ENCODE measurements around the gene TRIP11.

TRIP11 gene

GRCh38 chr14:91985008-91985407 is 54.9 kb downstream of the TRIP11 start:
- Histone ChIP-seq H3K36me3 (ENCODE audit: insufficient read depth, low read length) (peaks cover 63% of the 10 kb centered on the region), H3K4me2 (ENCODE audit: low read length) (no peak overlapping the region), H3K9ac (ENCODE audit: low read length) (no peak overlapping the region)

DNA sequence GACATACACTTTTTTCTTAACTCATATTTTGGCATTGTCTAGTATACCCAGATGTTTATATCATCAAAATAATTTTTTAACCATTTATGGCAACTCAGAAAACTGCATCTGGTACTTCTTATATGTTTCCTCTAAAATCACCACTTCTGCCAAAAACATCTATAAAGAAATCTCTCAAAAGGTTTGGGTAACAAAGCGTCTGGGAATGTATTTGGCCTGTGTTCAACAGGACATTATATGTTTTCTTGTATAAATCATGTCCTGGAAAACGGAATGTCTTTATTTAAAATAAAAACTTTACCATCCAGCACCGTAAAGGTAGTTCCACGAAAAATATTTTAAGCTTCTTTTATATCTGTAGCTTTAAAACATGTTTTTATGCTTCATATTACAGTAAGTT is 56.3 kb downstream of the TRIP11 start:
- H3K36me3 ChIP-seq (ENCODE audit: insufficient read depth, low read length): peaks cover 62% of the 10 kb centered on the region
- no peaks in the 10 kb centered on the region for H3K79me2 ChIP-seq (ENCODE audit: insufficient read depth, low read length)
- H2AFZ ChIP-seq (ENCODE audit: low read length): no peak overlapping the region
- H3K27ac ChIP-seq (ENCODE audit: low read depth, low read length, poor library complexity, severe bottlenecking): no peak overlapping the region
- no peaks in the 10 kb centered on the region for H3K9me2 ChIP-seq (ENCODE audit: low read depth, low read length)
- no peak overlapping the region for H3K4me3 ChIP-seq (ENCODE audit: low read depth, low read length, poor library complexity, severe bottlenecking)
- no peaks in the 10 kb centered on the region for H4K20me1 ChIP-seq (ENCODE audit: insufficient read depth, low read length)
- TF ChIP-seq CTCF (IDR thresholded peaks at IDR 0.05; ENCODE audit: low read length) (no peak), EZH2 (IDR thresholded peaks at IDR 0.05; ENCODE audit: borderline replicate concordance, low read length) (no peak)
- no peaks in the 10 kb centered on the region for H3K9me3 ChIP-seq (ENCODE audit: low read length)
- H3F3A ChIP-seq (ENCODE audit: insufficient read depth, low read length): no peaks in the 10 kb centered on the region
- no peaks in the 10 kb centered on the region for H3K4me1 ChIP-seq (ENCODE audit: insufficient read depth, low read length, severe bottlenecking)
- no peaks in the 10 kb centered on the region for H3K27me3 ChIP-seq (ENCODE audit: insufficient read depth, low read length)
- no peak overlapping the region for H3K4me2 ChIP-seq (ENCODE audit: low read length)
- H3K9ac ChIP-seq (ENCODE audit: low read length): no peak overlapping the region

More at GRCh38 chr14:91985008-91985407, 54.9 kb downstream of the TRIP11 start:
- H3K4me3 ChIP-seq (ENCODE audit: low read depth, low read length, poor library complexity, severe bottlenecking): no peak overlapping the region
- no peak overlapping the region for H3K27ac ChIP-seq (ENCODE audit: low read depth, low read length, poor library complexity, severe bottlenecking)
- H2AFZ ChIP-seq (ENCODE audit: low read length): no peak overlapping the region
- no peaks in the 10 kb centered on the region for H3K27me3 ChIP-seq (ENCODE audit: insufficient read depth, low read length)
- H3K4me1 ChIP-seq (ENCODE audit: insufficient read depth, low read length, severe bottlenecking): no peaks in the 10 kb centered on the region
- H3K9me3 ChIP-seq (ENCODE audit: low read length): no peaks in the 10 kb centered on the region
- H3K79me2 ChIP-seq (ENCODE audit: insufficient read depth, low read length): no peaks in the 10 kb centered on the region
- no peaks in the 10 kb centered on the region for H3F3A ChIP-seq (ENCODE audit: insufficient read depth, low read length)
- no peaks in the 10 kb centered on the region for H3K9me2 ChIP-seq (ENCODE audit: low read depth, low read length)
- TF ChIP-seq CTCF (IDR thresholded peaks at IDR 0.05; ENCODE audit: low read length): no peak
- H4K20me1 ChIP-seq (ENCODE audit: insufficient read depth, low read length): no peaks in the 10 kb centered on the region

GRCh38 chr14:91980157-91980556 is 59.7 kb downstream of the TRIP11 start:
- H3K4me2 ChIP-seq (ENCODE audit: low read length): no peak overlapping the region
- no peak overlapping the region for H3K4me3 ChIP-seq (ENCODE audit: low read depth, low read length, poor library complexity, severe bottlenecking)
- H3K79me2 ChIP-seq (ENCODE audit: insufficient read depth, low read length): no peaks in the 10 kb centered on the region
- H3K4me1 ChIP-seq (ENCODE audit: insufficient read depth, low read length, severe bottlenecking): no peaks in the 10 kb centered on the region
- no peaks in the 10 kb centered on the region for H3K27me3 ChIP-seq (ENCODE audit: insufficient read depth, low read length)
- H3F3A ChIP-seq (ENCODE audit: insufficient read depth, low read length): no peaks in the 10 kb centered on the region; the same call in 1 of the 2 replicates
- no peak overlapping the region for H3K27ac ChIP-seq (ENCODE audit: low read depth, low read length, poor library complexity, severe bottlenecking)
- H3K9me3 ChIP-seq (ENCODE audit: low read length): no peaks in the 10 kb centered on the region
- no peak overlapping the region for H2AFZ ChIP-seq (ENCODE audit: low read length)
- no peak overlapping the region for H3K9ac ChIP-seq (ENCODE audit: low read length)
- no peaks in the 10 kb centered on the region for H3K9me2 ChIP-seq (ENCODE audit: low read depth, low read length)
- H3K36me3 ChIP-seq (ENCODE audit: insufficient read depth, low read length): peaks cover 54% of the 10 kb centered on the region
- no peaks in the 10 kb centered on the region for H4K20me1 ChIP-seq (ENCODE audit: insufficient read depth, low read length)
- TF ChIP-seq EZH2 (IDR thresholded peaks at IDR 0.05; ENCODE audit: borderline replicate concordance, low read length): no peak
- TF ChIP-seq CTCF (IDR thresholded peaks at IDR 0.05; ENCODE audit: low read length): no peak
